C1 segment of cervical spinal cord (tissue), 14 donors: Measurements from ENCODE around the gene MYL1.

ENCODE experiments used
- DNase-seq, 14 donors: peaks; one replicate each; lab custom pipeline; 2025; lab: John Stamatoyannopoulos, UW

The MYL1 gene

DNA sequence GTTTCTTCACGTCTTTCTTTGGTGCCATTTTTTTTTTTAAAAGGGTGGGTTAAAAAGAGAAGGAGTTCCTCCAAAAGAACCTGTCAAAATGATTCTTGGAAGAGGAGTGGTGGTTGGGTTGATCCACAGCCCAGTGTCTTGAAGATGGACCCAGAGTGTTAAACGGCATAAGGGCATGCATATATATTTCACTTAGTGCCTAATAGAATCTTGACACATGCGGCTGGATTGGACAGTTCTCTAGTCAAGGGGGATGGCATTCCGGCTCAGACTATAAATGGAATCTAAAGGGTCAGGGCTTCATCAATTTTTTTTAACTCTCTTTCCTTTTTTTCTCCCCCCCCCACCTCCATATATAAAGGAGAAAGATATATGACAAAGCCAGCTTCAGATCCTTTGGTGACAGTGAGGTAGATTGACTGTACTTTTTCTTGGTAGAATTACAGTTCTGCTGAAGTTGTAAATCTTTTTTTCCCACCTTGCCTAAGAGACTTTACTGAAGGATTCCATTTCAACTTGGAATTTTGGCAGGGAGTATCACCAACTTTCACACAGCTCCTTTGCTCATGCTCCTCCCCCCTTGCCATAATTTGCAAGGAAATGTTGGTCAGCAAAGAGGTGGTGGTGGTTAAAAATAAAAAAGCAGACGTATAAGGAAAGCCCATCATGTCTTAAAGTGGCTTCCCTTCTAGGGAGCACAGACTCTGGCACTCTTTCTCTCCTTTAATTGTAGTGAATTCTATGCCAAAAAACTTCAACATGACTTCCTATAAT lies at the start of gene MYL1:
TSS of gene MYL1 (minus strand) at position 160 of the 774 bp plus-strand sequence. CDS start at position 28, 132 bp downstream.
- no peak for DNase-seq

DNA sequence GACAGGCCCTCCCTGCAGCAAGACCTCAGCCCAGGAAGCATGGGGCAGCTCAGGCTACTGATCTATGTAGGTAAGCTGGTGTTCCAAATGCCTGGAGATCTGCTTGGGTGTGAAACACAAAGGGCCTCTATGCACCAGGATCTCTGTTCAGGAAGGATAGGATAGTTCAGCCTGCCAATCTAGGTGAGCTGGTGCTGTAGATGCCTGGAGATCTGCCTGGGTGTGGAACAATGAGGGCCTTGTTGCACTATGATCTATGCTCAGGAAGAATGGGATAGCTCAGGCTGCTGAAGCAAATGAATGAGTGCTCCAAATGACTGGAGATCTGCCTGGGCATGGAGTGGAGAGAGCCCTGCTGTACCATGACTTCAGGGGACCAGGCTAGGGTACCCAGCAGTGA lies 48.9 kb upstream of the MYL1 start:
- DNase-seq: no peak

DNA sequence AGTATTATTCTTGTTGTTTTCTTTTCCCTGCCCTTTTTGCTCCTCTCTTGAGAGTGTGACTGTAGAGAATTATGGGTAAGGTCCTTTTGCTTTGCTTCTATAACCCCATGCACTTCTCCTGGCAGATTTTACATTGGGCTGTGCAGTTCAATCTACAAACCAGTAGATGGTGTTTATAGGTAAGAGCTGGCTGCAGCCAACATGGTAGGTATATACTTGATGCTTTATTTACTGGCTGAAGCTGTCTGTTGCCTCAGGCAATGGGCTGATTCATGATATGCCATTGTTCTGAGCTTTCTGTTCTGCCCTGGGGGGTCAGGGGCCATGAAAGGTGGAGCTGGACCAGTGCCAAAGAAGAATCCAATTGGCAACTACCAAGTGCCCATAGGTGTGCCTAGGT lies 48.3 kb upstream of the MYL1 start:
- DNase-seq: no peak

DNA sequence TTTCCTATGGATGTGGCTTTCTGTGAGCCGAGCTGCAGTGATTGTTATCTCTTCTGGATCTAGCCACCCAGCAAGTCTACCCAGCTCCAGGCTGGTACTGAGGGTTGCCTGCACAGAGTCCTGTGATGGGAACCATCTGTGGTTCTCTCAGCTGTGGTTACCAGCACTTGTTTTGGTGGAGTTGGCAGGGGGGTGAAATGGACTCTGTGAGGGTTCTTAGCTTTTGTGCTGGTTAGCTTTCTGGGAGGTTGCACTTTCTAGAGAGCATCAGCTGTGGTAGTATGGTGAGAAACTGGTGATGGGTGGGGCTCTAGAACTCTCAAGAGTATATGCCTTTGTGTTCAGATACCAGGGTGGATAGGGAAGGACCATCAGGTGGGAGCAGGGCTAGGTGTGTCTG lies 45.4 kb upstream of the MYL1 start:
- no peak for DNase-seq

DNA sequence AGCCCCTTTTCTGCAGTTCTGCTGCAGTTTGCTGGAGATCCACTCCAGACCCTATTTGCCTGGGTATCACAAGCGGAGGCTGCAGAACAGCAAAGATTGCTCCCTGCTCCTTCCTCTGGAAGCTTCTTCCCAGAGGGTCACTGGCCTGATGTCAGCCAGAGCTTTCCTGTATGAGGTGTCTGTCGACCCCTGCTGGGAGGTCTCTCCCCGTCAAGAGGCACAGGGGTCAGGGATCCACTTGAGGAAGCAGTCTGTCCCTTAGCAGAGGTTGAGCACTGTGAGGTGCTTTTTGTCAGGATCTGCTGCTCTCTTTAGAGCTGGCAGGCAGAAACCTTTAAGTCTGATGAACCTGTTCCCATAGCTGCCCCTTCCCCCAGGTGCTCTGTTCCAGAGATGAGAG lies 42.0 kb upstream of the MYL1 start:
- no peak for DNase-seq

DNA sequence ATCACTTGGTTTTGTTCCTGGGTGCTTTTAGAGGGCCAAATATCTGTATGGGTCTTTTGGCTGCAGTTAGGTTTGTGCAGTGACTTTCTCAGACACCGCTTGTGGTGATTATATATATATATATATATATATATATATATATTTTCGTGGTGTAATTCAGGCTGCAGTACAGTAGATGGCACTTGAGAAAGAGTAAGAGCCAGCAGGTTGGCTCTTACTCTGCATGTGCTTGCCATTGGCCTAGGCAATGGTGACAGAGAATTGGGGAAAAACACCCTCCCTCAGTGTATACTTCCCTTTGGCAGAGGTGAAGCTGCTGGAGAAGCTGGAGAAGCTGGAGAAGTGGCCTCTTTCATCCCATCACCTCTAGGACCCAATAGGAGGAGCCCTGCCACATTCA lies 22.2 kb upstream of the MYL1 start:
- no peak for DNase-seq

DNA sequence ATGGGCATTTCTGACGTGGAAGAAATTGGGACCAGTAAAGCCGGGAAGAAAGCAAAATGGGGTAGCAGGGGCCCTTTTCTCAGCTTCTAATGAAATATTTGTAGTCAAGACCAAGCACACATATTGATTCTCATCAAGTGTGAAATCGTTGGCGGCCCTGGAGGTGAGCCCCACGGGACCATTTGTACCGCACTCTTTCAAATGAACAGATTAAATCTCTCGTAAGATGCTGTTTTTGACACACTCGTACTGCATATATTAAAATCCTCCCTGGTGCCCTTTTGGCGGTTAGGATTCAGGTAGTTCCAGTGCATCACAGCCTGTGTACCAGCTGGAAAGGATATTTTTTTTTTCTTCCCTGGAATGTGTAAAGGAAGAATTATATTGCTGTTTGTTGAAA lies 9.9 kb upstream of the MYL1 start:
- DNase-seq: no peak

DNA sequence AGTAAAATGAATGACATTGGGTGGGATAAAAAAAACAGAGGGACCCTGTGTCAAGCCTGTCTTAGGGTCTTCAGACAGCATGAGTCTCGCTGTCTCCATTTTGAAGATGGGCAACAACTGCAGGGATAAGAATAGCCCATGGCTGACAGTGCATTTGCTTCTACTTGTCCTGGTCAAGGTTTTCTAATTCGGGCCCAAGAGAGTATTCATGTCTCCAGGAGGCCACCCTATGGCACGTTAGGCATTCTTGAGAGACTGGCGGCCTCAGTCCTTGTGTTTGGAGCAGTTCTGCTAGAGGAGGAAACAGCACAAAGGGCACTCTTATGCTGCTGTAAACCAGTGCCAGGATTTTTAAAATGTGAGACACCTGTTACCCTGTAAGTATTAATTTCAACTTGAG lies 9.5 kb upstream of the MYL1 start:
- DNase-seq: no peak

DNA sequence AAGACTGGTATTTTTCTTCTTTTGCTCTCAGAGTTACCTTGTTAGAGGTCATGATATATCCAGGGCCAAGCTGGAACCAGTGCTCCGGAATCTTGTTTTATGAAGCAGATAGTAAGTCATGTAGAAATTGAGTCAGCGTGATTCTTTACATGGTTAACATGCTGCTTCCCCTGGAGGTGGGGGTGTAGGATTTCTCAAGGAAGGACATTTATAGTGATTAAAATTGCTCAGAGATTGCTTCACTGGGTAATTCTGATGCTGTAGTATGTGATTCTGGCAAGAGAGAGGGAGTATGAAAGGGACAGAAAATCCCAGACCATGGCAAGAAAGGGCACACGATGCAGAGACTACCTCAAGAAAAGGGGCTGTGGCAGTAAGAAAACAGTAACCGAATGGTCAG lies 8.0 kb upstream of the MYL1 start:
- no peak for DNase-seq

DNA sequence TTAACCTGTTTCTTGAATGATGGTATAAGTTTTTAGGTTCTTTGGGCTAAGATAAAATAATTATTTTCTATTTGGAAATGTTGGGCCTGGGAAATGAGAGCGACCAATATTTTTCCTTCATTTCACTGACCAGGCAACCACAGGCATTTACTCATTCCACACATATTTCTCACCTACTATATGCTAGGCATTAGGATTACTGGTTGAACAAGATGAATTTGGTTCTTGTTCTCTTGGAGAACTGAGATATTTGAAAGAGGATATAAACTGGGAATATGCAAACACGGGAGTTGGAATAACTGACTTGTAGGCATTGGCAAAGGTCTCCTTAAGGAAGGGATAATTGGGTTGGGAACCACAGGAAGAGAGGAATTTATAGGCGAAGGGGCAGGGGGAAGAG lies 3.9 kb upstream of the MYL1 start:
- no peak for DNase-seq

DNA sequence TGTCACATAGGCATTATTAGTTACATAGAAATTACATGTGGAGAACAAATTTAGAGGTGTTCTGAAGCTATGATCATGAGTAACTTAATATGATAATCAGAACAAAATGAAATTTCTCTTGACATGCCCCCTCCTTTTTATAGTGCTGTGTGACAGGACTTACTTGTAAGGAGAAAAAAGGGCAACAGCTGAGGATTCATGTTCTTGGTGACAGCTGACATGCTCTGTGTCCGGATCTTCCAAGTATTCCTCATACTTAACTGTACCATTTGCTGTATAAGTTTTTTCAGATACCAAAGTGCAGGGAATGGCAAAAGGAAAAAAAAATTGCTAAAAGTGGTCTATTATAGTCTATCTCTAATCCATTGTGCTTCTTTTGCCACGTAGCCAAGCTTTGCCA lies 3.5 kb upstream of the MYL1 start:
- DNase-seq: no peak

DNA sequence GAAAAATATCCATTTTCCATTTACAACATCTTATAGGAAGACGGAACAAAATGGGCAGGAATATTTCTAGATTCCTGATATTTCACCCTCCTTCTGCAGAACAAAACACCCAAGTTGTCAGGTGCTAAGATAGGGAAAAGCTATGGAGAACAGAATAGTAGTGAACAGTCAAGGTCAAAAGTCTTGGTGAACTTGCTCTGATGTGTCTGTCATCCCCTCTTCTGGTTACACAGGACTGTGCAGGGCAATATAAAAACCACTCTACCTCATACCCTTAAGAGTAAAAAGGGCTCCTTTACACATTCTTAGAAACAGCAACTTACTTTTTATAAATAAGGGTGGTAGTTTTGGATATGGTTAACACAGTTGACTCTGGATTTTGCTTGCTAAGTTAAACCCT lies 4.4 kb downstream of the MYL1 start:
- no peak for DNase-seq

DNA sequence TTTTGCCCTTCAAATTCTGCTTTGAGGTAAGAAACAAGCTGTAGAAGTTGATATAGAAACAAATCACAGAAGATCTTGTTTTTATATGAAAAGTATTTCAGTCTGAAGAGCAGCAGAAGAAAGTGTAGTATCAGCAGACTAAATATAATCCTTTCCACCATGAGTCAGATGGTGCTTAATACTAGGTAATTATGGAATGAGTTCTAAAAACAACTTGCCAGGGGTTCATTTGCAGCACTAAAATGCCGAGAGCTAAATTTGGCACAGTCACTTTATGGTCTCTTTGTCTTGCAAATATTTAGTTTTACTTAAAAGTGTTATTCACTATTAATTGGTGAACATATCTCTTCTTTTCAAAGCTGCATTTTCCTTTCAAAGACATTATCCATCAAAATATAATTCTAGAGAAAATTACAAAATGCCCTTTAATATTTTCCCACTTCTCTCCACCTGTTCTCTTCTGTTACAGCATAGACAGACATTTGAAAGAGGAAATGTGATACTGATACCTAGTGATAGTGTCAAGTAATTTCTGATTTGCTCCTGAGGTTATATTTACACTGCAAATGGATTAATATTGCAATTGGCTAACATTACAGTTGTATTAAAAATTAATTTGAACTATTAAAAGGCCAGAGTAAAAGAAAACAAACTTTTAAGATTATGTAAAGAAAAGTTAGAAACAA lies 5.3 kb downstream of the MYL1 start:
- no peak for DNase-seq

DNA sequence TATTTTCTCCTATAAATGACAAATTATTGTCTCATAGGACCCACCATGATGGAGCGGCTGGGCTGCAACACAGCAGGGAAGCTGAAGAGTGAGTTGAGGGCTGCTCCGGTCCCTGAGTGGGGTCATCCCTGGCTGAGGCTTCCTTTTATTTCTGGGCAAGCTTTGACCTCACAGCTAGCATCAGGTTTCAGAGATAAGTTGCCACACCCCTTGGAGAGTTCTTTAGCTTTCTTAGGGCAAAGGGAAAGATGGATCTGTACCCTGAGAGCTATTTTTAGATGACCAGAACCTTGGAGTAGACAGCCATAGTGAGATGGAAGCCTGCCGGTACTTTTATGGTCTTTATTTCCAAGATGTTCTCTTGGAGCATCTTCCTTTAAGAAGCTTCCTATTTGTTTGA lies 11.5 kb downstream of the MYL1 start:
- DNase-seq: no peak

DNA sequence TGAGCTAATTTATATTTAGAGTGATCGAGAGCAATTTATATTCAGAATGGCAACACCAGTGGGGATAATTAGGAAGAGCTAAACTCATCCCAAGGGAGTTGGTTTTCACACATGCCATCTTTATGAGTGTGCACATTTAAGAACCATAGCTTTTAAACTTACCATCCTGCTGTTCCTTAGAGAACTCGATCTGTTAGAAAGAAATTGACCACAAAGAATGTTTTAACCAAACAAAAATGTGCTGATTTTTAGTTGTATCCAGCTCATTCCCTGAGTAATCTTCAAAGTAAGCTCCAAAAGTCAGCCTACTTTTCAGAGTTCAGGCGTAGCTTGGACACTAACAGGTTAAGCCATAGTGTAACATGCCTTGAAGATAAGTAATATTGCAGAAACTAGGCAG lies 12.6 kb downstream of the MYL1 start:
- no peak for DNase-seq

DNA sequence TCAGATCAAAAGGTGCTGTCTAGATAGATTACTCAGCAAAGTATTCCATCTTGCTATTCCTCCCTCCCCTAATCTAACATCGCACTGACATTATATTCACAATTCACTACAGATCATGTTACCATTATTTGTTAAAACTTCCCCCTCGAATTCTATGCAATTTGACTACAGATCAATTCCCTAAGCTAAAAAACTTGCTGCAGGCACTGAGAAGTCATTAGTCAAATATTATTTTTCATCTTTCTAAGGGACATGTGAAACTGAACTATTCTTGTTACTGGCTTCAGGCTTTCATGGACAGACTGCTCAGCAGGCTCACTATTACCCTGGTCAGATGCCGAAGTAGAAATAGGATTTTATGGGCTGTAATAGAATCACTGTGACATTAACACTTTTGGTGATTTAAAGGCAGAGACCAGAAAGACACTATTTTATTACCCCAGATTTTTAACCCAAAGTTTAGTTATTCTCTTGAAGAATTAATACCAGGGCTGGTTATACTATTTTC lies 15.1 kb downstream of the MYL1 start:
- no peak for DNase-seq

DNA sequence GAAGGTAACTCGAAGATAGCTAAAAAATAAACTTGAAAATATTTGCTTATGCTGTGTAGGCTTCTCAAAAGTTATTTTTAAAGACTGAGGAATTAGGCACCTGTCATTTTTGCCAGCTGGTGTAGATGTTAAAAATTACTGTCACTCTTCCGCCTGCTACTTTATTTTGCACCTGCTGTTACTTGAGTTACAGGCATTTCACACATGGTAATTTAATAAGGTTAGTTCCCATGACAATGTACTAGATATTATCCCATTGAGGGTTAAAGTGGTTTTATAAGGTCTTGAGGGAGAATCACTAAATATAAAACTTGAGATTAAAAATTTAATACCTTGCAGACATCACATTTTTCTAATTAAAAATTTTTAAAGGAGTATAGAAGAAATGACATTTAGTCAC lies 26.6 kb downstream of the MYL1 start:
- no peak for DNase-seq

DNA sequence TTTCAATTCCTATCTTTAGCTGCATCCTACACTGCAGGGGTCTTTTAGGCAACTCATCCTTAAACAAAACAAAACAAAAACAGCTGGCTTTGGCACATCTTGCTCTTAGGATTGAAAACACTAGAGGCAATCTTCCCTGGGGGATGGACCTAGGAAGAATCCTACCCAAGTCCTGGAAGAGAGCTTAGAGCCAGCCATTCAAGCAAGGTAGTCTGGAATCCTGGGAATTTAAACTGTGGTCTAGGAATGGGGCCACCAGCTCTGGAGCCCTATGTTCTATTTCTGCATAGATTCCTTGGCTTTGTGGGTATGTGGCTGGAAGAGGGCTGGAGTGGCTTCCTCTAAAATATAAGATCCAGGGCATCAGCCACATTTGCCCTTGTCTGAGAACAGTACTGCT lies 27.7 kb downstream of the MYL1 start:
- no peak for DNase-seq

DNA sequence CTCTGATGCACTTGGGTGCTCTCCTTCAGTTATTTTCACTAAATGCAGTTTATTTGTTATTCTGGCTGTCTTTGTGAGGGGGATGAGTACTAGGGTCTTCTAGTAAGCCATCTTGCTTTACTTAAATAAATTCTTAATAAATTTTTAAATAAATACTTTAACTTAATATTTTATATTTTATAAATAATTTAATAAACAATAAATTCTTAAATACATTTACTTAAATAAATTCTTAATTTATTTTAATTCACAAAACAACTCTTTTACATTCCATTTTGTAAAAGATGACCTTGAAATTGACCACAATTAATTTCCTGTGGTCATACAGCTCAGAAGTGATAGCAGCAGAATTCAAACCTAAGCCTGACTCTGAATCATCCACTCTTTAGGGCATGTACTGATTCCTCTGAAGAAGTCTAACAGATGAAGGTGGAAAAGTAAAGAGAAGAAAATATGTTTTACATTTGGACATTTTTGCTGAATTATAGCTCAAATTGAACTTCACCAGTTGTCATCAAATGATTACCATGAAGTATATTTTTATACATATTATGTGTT lies 28.8 kb downstream of the MYL1 start:
- no peak for DNase-seq

DNA sequence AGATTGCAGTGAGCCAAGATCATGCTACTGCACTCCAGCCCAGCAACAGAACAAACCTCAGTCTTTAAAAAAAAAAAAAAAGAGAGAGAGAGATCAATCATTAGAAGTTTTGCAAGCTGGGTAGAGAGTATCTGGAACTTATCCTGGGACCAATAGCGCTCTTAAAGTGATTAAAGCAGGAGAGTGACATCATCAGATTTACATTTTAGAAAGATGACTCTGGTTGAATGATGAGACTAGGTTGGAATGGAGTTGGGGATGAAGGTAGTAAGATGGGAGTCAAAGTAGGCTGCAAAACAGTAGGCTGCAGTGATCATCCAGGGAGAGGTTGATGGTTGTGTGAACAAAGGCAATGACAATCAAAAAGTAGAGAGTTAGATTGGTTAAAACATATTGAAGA lies 37.8 kb downstream of the MYL1 start:
- DNase-seq: no peak

DNA sequence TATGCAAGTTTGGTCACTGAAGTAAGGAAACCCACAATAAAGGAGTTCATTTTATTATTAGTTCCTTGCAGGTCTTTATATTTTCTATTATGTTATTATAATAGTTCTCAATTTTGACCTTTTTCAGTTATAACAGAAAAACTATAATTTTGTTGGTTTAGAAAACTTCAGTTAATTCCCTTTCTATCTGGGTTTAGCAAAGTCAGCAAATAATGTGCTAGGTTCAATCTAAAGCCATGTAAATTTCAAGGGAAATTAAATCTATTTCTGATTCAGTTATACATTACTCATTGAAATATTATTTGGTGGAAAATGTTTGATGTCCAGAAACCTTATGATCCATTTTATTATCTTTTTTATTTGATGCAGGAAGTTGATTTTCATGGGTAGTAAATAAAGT lies 43.7 kb downstream of the MYL1 start:
- no peak for DNase-seq

DNA sequence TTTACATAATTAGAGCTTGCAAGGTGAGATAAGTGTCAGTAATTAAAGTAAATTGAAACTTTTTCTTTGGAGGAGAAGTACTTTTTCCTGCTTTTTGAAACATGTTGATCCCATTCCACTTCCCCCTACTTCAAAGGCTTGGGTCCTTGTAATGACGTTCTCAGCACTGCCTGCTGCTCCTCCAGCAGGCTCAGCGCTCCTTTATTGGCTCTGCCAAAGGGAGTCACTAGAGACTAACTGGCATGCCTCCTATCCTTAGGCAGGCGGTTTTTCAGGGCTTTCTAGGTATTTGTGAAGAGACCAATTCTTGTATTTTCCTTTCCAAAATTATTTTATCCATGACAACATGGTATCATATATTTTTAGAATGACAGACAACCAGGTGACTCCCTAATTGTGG lies 45.8 kb downstream of the MYL1 start:
- DNase-seq: no peak

DNA sequence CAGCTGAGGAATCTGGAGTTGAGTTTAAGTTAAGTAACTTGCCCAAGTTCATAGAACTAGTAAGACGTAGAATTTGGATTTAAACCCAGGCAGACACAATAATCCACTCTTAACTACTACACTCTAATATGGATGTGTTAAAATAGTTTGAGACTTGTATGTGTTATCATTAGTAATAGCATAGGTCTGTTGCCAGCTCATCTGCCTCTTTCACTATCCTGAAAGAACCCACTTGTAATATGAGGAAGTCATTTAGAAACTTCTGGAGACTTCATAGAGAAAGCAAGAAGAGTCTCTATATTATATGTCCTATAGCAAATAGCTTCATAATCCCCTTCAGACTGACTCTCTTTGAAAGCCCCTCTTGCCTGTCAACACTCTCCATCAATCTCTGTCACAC lies 46.7 kb downstream of the MYL1 start:
- DNase-seq: no peak
